Measurements from ENCODE around the gene DKK1. TPM values are rescaled to one million over a fixed set of nuclear protein-coding genes. Genes with fewer than 3 reads are reported as not detected.
"Not testable (repeated sequence)": the region's sequence is repeated elsewhere in the genome, so short reads cannot be mapped to it uniquely, and the experiment has no call there.

DKK1 gene
- total RNA-seq, 8 experiments from 2014 or later = 0.92 to 121 (median 3.9) TPM

GRCh38 chr10:52353205-52353604 lies 39.1 kb downstream of the DKK1 start:
- Histone ChIP-seq H3K4me1 (replicated peaks in 1 of 2) (peaks cover 2 to 13% of the 10 kb centered on the region in 2 donors), H3K4me3 (no peak overlapping the region), H3K27ac (no peak overlapping the region)
- in situ Hi-C loops (cut with MboI; ENCODE audit: low pct_unique_long_range_greater_than_20kb in 2 of 9, low sequenced_read_pairs in 9 of 9, unreplicated experiment in 9 of 9) = no loop called here
- WGBS, 10 experiments = 47 to 95% (median 90%) methylated on average over 1 to 2 of the region's 2 CpGs; no CpG with 5 or more reads in 1 of the 10 experiments
- ATAC-seq (replicated peaks in 6 of 8) = no peak

DNA sequence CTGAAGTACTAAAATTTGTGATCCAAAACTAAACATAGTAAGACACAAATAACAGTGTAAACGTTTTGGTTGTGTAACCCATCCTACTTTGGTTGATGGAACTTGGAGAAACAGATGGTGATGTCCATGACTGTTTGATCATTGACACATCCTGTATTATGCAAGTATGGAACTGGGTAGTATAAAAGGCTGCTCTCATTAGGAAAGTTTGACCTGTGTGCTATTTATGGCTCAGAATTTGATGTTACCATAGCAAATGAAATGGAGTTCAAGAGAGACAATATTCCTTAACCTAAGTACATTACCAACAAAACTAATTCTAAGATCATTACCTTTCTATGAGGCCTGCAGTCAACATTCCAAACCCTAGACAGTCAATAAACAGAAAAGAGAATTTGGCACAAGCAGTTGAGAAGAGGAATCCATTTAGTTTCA lies 39.9 kb downstream of the DKK1 start:
- H3K4me1 ChIP-seq (replicated peaks in 1 of 2) = peaks cover 2 to 13% of the 10 kb centered on the region in 2 donors
- in situ Hi-C loops (cut with MboI; ENCODE audit: low pct_unique_long_range_greater_than_20kb in 2 of 9, low sequenced_read_pairs in 9 of 9, unreplicated experiment in 9 of 9) = no loop called here
- WGBS, 10 experiments = 0 to 89% (median 30%) methylated on average over 1 of the region's 1 CpG; no CpG with 5 or more reads in 4 of the 10 experiments
- H3K27ac ChIP-seq = no peak overlapping the region
- no peak overlapping the region for H3K4me3 ChIP-seq
- peak in 2 of 8 experiments; percentile 44 to 72 for ATAC-seq (replicated peaks in 6 of 8)

DNA sequence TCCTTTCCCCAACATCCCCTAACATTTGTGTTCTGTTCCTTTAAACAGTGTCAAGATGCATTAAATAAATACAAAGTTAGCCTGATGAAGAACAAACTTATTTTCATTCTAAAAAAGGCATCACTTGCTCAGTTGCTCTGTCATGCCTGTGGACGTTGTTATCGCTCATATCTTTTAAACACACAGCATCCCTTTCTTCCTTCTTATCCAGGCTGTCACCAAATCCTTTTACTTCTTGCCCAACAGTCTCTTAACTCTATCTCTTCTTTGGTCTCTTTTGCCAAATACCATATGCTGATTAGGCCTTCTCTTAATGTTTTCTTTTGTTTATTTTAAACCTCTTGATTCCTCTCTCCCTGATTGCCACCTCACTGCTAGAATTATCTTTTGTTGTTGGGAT lies 43.9 kb downstream of the DKK1 start:
- Histone ChIP-seq H3K4me1 (replicated peaks in 1 of 2) (peaks cover 0 to 3% of the 10 kb centered on the region in 2 donors), H3K27ac (no peak overlapping the region)

DNA sequence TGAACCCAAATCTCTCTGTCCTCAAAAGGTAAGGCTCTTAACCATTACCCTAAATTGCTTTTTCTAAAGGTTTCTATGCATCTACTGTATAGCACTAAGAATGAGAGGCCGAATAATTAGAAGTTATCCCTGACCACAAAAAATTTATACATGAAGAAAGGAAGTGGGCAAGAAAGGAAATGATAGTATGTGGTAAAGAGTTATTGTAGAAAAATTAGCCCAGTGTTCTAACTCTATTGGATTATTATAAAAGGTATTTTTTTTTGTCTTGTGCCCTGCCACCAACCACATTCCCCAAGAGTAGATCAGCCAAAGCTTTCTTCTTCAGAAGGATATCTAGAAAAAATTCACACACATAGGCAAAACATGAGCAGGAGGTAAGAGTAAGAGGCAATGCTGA lies 45.4 kb downstream of the DKK1 start:
- in situ Hi-C loops (cut with MboI; ENCODE audit: low pct_unique_long_range_greater_than_20kb in 2 of 9, low sequenced_read_pairs in 9 of 9, unreplicated experiment in 9 of 9) = no loop called here
- Histone ChIP-seq H3K4me3 (no peak overlapping the region), H3K27ac (no peak overlapping the region), H3K4me1 (replicated peaks in 1 of 2) (peaks cover 0 to 3% of the 10 kb centered on the region in 2 donors)
- ATAC-seq (replicated peaks in 6 of 8) = no peak
- WGBS, 10 experiments = 70 to 100% (median 100%) methylated on average over 1 of the region's 1 CpG; no CpG with 5 or more reads in 2 of the 10 experiments

More for the DNA sequence above, 43.9 kb downstream of the DKK1 start:
- in situ Hi-C loops (cut with MboI; ENCODE audit: low pct_unique_long_range_greater_than_20kb in 2 of 9, low sequenced_read_pairs in 9 of 9, unreplicated experiment in 9 of 9) = no loop called here
- no peak overlapping the region for H3K4me3 ChIP-seq
- no peak for ATAC-seq (replicated peaks in 6 of 8)
- 54 to 100% (median 77%) methylated on average over 1 to 2 of the region's 2 CpGs for WGBS, 10 experiments

DNA sequence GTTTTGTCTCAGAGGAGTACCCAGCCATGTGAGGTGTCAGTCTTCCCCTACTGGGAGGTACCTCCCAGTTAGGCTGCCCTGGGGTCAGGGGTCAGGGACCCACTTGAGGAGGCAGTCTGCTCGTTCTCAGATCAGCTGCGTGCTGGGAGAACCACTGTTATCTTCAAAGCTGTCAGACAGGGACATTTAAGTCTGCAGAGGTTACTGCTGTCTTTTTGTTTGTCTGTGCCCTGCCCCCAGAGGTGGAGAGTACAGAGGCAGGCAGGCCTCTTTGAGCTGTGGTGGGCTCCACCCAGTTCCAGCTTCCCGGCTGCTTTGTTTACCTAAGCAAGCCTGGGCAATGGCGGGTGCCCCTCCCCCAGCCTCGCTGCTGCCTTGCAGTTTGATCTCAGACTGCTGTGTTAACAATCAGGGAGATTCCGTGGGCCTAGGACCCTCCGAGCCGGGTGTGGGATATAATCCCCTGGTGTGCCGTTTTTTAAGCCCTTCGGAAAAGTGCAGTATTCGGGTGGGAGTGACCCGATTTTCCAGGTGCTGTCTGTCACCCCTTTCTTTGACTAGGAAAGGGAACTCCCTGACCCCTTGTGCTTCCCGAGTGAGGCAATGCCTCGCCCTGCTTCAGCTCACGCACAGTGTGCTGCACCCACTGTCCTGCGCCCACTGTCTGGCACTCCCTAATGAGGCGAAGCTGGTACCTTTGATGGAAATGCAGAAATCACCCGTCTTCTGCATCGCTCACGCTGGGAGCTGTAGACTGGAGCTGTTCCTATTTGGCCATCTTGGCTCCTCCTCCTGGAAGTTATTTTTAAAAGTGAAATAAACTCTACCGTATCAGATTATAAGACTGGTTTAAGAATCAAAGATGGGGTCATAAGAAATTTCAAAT lies 51.7 kb downstream of the DKK1 start:
- H3K4me1 ChIP-seq (replicated peaks in 1 of 2); ATAC-seq (replicated peaks in 6 of 8); H3K4me3 ChIP-seq; H3K27ac ChIP-seq; in situ Hi-C loops (cut with MboI; ENCODE audit: low pct_unique_long_range_greater_than_20kb in 2 of 9, low sequenced_read_pairs in 9 of 9, unreplicated experiment in 9 of 9): not testable (repeated sequence)
- WGBS, 10 experiments = 78 to 100% (median 86%) methylated on average over 1 to 4 of the region's 21 CpGs; no CpG with 5 or more reads in 4 of the 10 experiments
